GM12892 (cell line): Measurements from ENCODE around the gene FECH.

Experiments used
- DNase-seq: peaks from one replicate; pipeline ENCODE4 v3.0.0; 2011; ENCODE audit not compliant: insufficient read length
- FAIRE-seq: peaks from 2 replicates; lab custom pipeline; 2011; peaks lifted over from hg19 to GRCh38; lab: Jason Lieb, UNC
- POLR2A ChIP-seq: IDR thresholded peaks from 2 replicates; pipeline ENCODE4 v1.6.1; 2011; ENCODE audit warnings: low read depth, low read length, control low read depth
- POLR2AphosphoS5 ChIP-seq: IDR thresholded peaks from 2 replicates; pipeline ENCODE4 v1.6.1; 2011; ENCODE audit warnings: low read depth, low read length, control low read depth
- TAF1 ChIP-seq: IDR thresholded peaks from 2 replicates; pipeline ENCODE4 v1.6.1; 2011; ENCODE audit warnings: low read depth, mild to moderate bottlenecking, control low read depth, low read length, borderline replicate concordance

Gene FECH

DNA sequence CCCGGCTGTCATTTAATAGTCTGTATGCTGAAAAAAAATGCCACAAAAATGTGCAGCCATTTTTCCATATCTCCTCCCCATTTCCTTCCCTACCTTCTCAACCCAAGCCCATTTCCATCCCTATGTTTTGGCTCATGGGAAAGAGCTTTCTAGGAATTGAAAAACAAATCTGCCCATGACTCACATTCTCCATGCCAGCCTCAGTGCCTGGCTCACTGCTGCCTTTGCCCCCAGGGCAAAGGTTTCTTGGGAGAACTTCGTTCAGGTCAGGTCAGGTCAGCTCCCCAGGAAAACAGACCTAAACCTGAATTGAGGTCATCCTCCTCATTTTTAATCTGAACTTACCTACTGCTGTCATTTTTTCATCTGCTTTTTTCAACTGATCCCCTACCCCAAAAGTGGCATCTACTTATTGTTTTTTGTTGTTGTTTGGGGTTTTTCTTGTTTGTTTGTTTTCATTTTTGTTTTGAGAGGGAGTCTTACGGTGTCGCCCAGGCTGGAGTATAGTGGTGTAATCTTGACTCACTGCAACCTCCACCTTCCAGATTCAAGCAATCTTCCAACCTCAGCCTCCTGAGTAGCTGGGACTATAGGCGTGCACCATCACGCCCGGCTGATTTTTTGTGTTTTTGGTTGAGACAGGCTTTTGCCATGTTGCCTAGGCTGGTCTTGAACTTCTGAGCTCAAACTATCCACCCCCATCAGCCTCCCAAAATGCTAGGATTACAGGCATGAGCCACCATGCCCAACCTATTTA is 66.7 kb downstream of the FECH start:
- FAIRE-seq (no peak), DNase-seq (no peak)
- TF ChIP-seq TAF1 (no peak), POLR2A (no peak), POLR2AphosphoS5 (no peak)

DNA sequence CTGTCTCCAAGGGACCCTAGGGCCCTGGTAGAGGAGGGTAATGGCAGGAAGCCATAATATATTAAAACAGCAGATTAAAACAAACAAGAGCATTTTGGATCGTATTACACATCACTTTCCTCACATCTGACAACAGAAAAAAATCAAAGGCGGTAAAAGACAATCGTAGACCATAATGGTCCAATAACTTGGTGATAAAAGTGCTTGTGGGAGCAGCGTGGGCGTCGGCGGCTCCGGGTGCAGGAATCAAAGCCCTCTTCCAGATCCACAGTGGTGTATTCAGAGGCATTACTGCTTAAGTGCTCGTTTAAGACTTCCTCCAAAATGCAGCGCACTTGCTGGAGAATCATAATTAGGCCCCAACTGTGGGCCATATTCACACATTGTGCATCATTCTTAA is 68.0 kb downstream of the FECH start:
- FAIRE-seq (no peak), DNase-seq (no peak)
- TF ChIP-seq POLR2A = no peak
- TF ChIP-seq POLR2AphosphoS5 = no peak
- no peak for TF ChIP-seq TAF1

DNA sequence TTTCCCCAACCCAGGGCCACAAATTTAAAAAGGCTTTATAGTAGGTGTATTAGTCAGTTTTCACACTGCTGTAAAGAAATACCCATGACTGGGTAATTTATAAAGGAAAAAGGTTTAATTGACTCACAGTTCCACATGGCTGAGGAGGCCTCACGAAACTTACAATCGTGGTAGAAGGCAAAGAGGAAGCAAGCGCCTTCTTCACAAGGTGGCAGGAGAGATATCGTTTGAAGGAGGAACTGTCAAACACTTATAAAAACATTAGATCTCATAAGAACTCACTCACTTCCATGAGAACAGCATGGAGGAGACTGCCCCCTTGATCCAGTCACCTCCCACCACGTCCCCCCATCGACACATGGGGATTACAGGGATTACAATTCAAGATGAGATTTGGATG is 70.4 kb downstream of the FECH start:
- TF ChIP-seq TAF1 = no peak
- no peak for TF ChIP-seq POLR2AphosphoS5
- TF ChIP-seq POLR2A = no peak
- FAIRE-seq (no peak), DNase-seq (no peak)

DNA sequence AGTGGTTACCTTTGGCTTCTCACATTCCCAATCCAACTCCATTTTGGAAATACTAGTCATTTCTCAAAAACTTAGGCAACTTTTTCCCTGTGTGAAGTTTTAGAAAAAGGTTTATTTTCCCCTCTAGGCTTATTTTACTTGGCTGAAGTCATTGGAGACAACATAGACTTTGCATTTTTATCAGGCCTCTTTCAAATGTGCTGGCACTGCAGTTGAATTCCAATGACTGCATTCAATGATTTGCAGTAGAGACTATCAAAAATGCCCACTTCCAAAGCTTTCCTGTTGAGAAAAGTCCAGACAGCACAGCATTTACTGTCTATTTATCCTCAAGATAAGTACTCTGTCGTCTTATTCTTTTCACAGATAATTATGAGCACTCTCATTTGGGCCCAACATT is 81.3 kb downstream of the FECH start:
- DNase-seq = no peak
- no peak for FAIRE-seq
- TF ChIP-seq POLR2AphosphoS5 (no peak), POLR2A (no peak), TAF1 (no peak)

DNA sequence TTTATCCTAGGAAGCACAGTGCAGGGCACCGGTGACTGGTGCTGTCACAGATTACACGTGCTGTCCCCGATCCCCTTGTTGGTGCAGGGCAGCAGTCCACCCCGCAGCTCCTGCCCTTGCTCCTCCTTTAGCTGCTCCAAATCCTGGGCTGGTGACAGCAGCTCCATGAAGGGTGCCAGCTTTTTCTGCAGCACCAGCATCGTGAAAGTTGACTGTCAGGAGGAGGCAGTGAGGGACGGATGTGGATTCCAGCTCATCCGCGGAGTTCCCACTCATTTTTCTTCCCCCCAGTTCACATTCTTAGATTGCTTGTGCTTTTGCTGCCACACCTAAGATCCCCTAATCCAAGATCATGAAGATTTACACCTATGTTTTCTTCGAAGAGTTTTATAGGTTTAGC is 83.9 kb downstream of the FECH start:
- FAIRE-seq (no peak), DNase-seq (no peak)
- no peak for TF ChIP-seq POLR2A
- no peak for TF ChIP-seq POLR2AphosphoS5
- no peak for TF ChIP-seq TAF1

DNA sequence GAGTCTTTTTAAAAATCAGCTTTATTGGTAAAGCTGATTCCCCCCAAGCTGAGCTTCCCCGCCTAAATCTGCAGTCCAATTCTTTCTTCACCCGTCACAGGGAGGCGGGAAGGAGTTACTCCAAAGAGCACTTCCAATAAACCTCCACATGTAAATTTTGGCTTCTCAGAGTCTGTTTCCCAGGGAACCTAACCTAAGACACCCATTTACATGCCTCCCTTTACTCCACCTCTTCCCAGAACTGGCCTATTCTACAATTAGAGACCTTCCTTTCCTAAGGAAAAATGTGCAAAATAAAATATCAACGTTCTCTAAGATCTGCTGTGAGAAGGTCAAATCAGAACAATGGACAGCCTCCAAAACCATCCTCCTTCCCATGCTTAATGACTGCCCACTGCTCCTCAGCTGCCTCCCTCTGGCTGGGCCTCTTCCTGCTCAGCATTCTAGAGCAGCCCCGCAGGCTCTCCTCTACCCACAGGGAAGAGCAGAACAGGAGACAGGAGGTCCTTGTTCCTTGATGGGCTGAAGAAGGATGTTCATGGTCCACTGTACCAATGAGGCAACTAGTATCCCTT is 87.7 kb downstream of the FECH start:
- TF ChIP-seq TAF1 (no peak), POLR2A (no peak), POLR2AphosphoS5 (no peak)
- no peak for FAIRE-seq
- no peak for DNase-seq
